ENCODE results near the gene GALNT14. TPM values are rescaled to one million over a fixed set of nuclear protein-coding genes. Genes with fewer than 3 reads are reported as not detected.

Gene GALNT14
- total and polyA plus RNA-seq, 2 of the 8 experiments (the other 6 are each of a cell fraction or from before 2014, with no cell fraction given), result 13.0 to 13.7 TPM

- TF ChIP-seq RXRA (IDR thresholded peaks at IDR 0.05; ENCODE audit: insufficient read depth, low read depth, low read length), result no peak
Observed at GRCh38 chr2:30959653-30960052, 178.6 kb downstream of the GALNT14 start (continued).

Data from H1 (cell line).